Measurements from ENCODE around the gene NMU. TPM values are rescaled to one million over a fixed set of nuclear protein-coding genes. Genes with fewer than 3 reads are reported as not detected.
"Not testable (repeated sequence)": the region's sequence is repeated elsewhere in the genome, so short reads cannot be mapped to it uniquely, and the experiment has no call there.

The NMU gene
- polyA plus RNA-seq, 4 donors: 0.24 to 28.3 TPM; not detected in 2

- no peak for FAIRE-seq
- WGBS, 3 donors: 66 to 78% (median 70%) methylated on average over 1 of the region's 1 CpG
- DNase-seq: no peak
- no peaks in the 10 kb centered on the region for H3K4me1 ChIP-seq (ENCODE audit: control insufficient read depth in 3 of 3, insufficient read depth in 2 of 3, low read depth in 1 of 3, low read length in 2 of 3)
- no peaks in the 10 kb centered on the region for H3K36me3 ChIP-seq (ENCODE audit: control insufficient read depth in 3 of 3, insufficient read depth in 2 of 3, low read depth in 1 of 3, low read length in 3 of 3)
- H3K27me3 ChIP-seq (ENCODE audit: control insufficient read depth in 3 of 3, insufficient read depth in 3 of 3, low read length in 3 of 3): no peaks in the 10 kb centered on the region
- H3K27ac ChIP-seq (ENCODE audit: low read depth in 1 of 3, low read length in 2 of 3): no peak overlapping the region
- H3K9me3 ChIP-seq (ENCODE audit: control insufficient read depth in 2 of 2, insufficient read depth in 1 of 2, low read depth in 1 of 2, low read length in 1 of 2): no peaks in the 10 kb centered on the region
- no peak overlapping the region for H3K4me3 ChIP-seq (ENCODE audit: low read depth in 1 of 3, low read length in 3 of 3)
Measured at GRCh38 chr4:55568905-55569504, 67.1 kb downstream of the NMU start.

- 93% methylated on average over 1 of the region's 1 CpG for WGBS, 3 donors
- Histone ChIP-seq H3K4me1 (ENCODE audit: control insufficient read depth in 3 of 3, insufficient read depth in 2 of 3, low read depth in 1 of 3, low read length in 2 of 3) (no peaks in the 10 kb centered on the region), H3K4me3 (ENCODE audit: low read depth in 1 of 3, low read length in 3 of 3) (no peak overlapping the region), H3K27me3 (ENCODE audit: control insufficient read depth in 3 of 3, insufficient read depth in 3 of 3, low read length in 3 of 3) (no peaks in the 10 kb centered on the region), H3K27ac (ENCODE audit: low read depth in 1 of 3, low read length in 2 of 3) (no peak overlapping the region), H3K36me3 (ENCODE audit: control insufficient read depth in 3 of 3, insufficient read depth in 2 of 3, low read depth in 1 of 3, low read length in 3 of 3) (no peaks in the 10 kb centered on the region), H3K9me3 (ENCODE audit: control insufficient read depth in 2 of 2, insufficient read depth in 1 of 2, low read depth in 1 of 2, low read length in 1 of 2) (no peaks in the 10 kb centered on the region)
- no peak for DNase-seq
- FAIRE-seq: no peak
Measured at GRCh38 chr4:55561889-55562288, 74.2 kb downstream of the NMU start.

- no peak overlapping the region for H3K4me3 ChIP-seq (ENCODE audit: low read depth in 1 of 3, low read length in 3 of 3)
- no peaks in the 10 kb centered on the region for H3K4me1 ChIP-seq (ENCODE audit: control insufficient read depth in 3 of 3, insufficient read depth in 2 of 3, low read depth in 1 of 3, low read length in 2 of 3)
- no peaks in the 10 kb centered on the region for H3K27me3 ChIP-seq (ENCODE audit: control insufficient read depth in 3 of 3, insufficient read depth in 3 of 3, low read length in 3 of 3)
- no peaks in the 10 kb centered on the region for H3K9me3 ChIP-seq (ENCODE audit: control insufficient read depth in 2 of 2, insufficient read depth in 1 of 2, low read depth in 1 of 2, low read length in 1 of 2)
- FAIRE-seq: no peak
- WGBS, 3 donors: 68 to 80% (median 69%) methylated on average over 3 of the region's 3 CpGs
- H3K36me3 ChIP-seq (ENCODE audit: control insufficient read depth in 3 of 3, insufficient read depth in 2 of 3, low read depth in 1 of 3, low read length in 3 of 3): no peaks in the 10 kb centered on the region
- no peak overlapping the region for H3K27ac ChIP-seq (ENCODE audit: low read depth in 1 of 3, low read length in 2 of 3)
- DNase-seq: no peak
Measured at GRCh38 chr4:55560096-55560495, 76.0 kb downstream of the NMU start.

GRCh38 chr4:55554453-55555030 is 81.6 kb downstream of the NMU start:
- DNase-seq: peak; percentile 32 to 48
- Histone ChIP-seq H3K27ac (ENCODE audit: low read depth in 1 of 3, low read length in 2 of 3) (no peak overlapping the region), H3K4me1 (ENCODE audit: control insufficient read depth in 3 of 3, insufficient read depth in 2 of 3, low read depth in 1 of 3, low read length in 2 of 3) (no peaks in the 10 kb centered on the region), H3K27me3 (ENCODE audit: control insufficient read depth in 3 of 3, insufficient read depth in 3 of 3, low read length in 3 of 3) (no peaks in the 10 kb centered on the region), H3K4me3 (ENCODE audit: low read depth in 1 of 3, low read length in 3 of 3) (no peak overlapping the region), H3K9me3 (ENCODE audit: control insufficient read depth in 2 of 2, insufficient read depth in 1 of 2, low read depth in 1 of 2, low read length in 1 of 2) (no peaks in the 10 kb centered on the region), H3K36me3 (ENCODE audit: control insufficient read depth in 3 of 3, insufficient read depth in 2 of 3, low read depth in 1 of 3, low read length in 3 of 3) (no peaks in the 10 kb centered on the region)
- 21 to 45% (median 23%) methylated on average over 2 of the region's 2 CpGs for WGBS, 3 donors
- FAIRE-seq: no peak

- Histone ChIP-seq H3K36me3 (ENCODE audit: control insufficient read depth in 3 of 3, insufficient read depth in 2 of 3, low read depth in 1 of 3, low read length in 3 of 3) (no peaks in the 10 kb centered on the region), H3K27me3 (ENCODE audit: control insufficient read depth in 3 of 3, insufficient read depth in 3 of 3, low read length in 3 of 3) (no peaks in the 10 kb centered on the region), H3K4me1 (ENCODE audit: control insufficient read depth in 3 of 3, insufficient read depth in 2 of 3, low read depth in 1 of 3, low read length in 2 of 3) (no peaks in the 10 kb centered on the region), H3K27ac (ENCODE audit: low read depth in 1 of 3, low read length in 2 of 3) (no peak overlapping the region), H3K9me3 (ENCODE audit: control insufficient read depth in 2 of 2, insufficient read depth in 1 of 2, low read depth in 1 of 2, low read length in 1 of 2) (no peaks in the 10 kb centered on the region), H3K4me3 (ENCODE audit: low read depth in 1 of 3, low read length in 3 of 3) (peak overlapping the region in 1 of 3 donors; percentile 17)
- DNase-seq: peak in 1 of 2 donors; percentile 63
- no peak for FAIRE-seq
- WGBS, 3 donors: 40 to 60% (median 46%) methylated on average over 10 of the region's 10 CpGs
Measured at GRCh38 chr4:55553441-55554201, 82.5 kb downstream of the NMU start.

- not testable (repeated sequence) for H3K36me3 ChIP-seq (ENCODE audit: control insufficient read depth in 3 of 3, insufficient read depth in 2 of 3, low read depth in 1 of 3, low read length in 3 of 3); H3K4me1 ChIP-seq (ENCODE audit: control insufficient read depth in 3 of 3, insufficient read depth in 2 of 3, low read depth in 1 of 3, low read length in 2 of 3); FAIRE-seq; H3K27ac ChIP-seq (ENCODE audit: low read depth in 1 of 3, low read length in 2 of 3); H3K27me3 ChIP-seq (ENCODE audit: control insufficient read depth in 3 of 3, insufficient read depth in 3 of 3, low read length in 3 of 3); DNase-seq; H3K4me3 ChIP-seq (ENCODE audit: low read depth in 1 of 3, low read length in 3 of 3); H3K9me3 ChIP-seq (ENCODE audit: control insufficient read depth in 2 of 2, insufficient read depth in 1 of 2, low read depth in 1 of 2, low read length in 1 of 2)
- WGBS, 3 donors: 80 to 94% (median 84%) methylated on average over 6 of the region's 6 CpGs
Measured at GRCh38 chr4:55551964-55552363, 84.1 kb downstream of the NMU start.

GRCh38 chr4:55549888-55550287 is 86.2 kb downstream of the NMU start:
- H3K27me3 ChIP-seq (ENCODE audit: control insufficient read depth in 3 of 3, insufficient read depth in 3 of 3, low read length in 3 of 3): no peaks in the 10 kb centered on the region
- DNase-seq (peak; percentile 61 to 65), FAIRE-seq (no peak)
- no peaks in the 10 kb centered on the region for H3K36me3 ChIP-seq (ENCODE audit: control insufficient read depth in 3 of 3, insufficient read depth in 2 of 3, low read depth in 1 of 3, low read length in 3 of 3)
- H3K4me3 ChIP-seq (ENCODE audit: low read depth in 1 of 3, low read length in 3 of 3): no peak overlapping the region
- WGBS, 3 donors: 11 to 43% (median 25%) methylated on average over 2 of the region's 2 CpGs
- no peaks in the 10 kb centered on the region for H3K9me3 ChIP-seq (ENCODE audit: control insufficient read depth in 2 of 2, insufficient read depth in 1 of 2, low read depth in 1 of 2, low read length in 1 of 2)
- H3K27ac ChIP-seq (ENCODE audit: low read depth in 1 of 3, low read length in 2 of 3): peak overlapping the region in 1 of 3 donors; percentile 31
- H3K4me1 ChIP-seq (ENCODE audit: control insufficient read depth in 3 of 3, insufficient read depth in 2 of 3, low read depth in 1 of 3, low read length in 2 of 3): peaks cover 0 to 7% (median 1%) of the 10 kb centered on the region in 3 donors

GRCh38 chr4:55547918-55548317 is 88.2 kb downstream of the NMU start:
- H3K27me3 ChIP-seq (ENCODE audit: control insufficient read depth in 3 of 3, insufficient read depth in 3 of 3, low read length in 3 of 3): no peaks in the 10 kb centered on the region
- peak overlapping the region in 1 of 3 donors; percentile 74 for H3K4me3 ChIP-seq (ENCODE audit: low read depth in 1 of 3, low read length in 3 of 3)
- peaks cover 0 to 13% (median 1%) of the 10 kb centered on the region in 3 donors for H3K4me1 ChIP-seq (ENCODE audit: control insufficient read depth in 3 of 3, insufficient read depth in 2 of 3, low read depth in 1 of 3, low read length in 2 of 3)
- no peaks in the 10 kb centered on the region for H3K9me3 ChIP-seq (ENCODE audit: control insufficient read depth in 2 of 2, insufficient read depth in 1 of 2, low read depth in 1 of 2, low read length in 1 of 2)
- peak overlapping the region in 2 of 3 donors; percentile 14 to 95 for H3K27ac ChIP-seq (ENCODE audit: low read depth in 1 of 3, low read length in 2 of 3)
- FAIRE-seq (no peak), DNase-seq (no peak)
- 68 to 88% (median 84%) methylated on average over 4 of the region's 4 CpGs for WGBS, 3 donors
- no peaks in the 10 kb centered on the region for H3K36me3 ChIP-seq (ENCODE audit: control insufficient read depth in 3 of 3, insufficient read depth in 2 of 3, low read depth in 1 of 3, low read length in 3 of 3)
